Left ventricle myocardium inferior (tissue), 1 donor: Measurements from ENCODE around the gene CCNA2. TPM values are rescaled to one million over a fixed set of nuclear protein-coding genes. Genes with fewer than 3 reads are reported as not detected.

Experiments
- DNase-seq: peaks from one replicate; pipeline ENCODE4 v3.0.0-alpha.2; 2020
- H3K27ac ChIP-seq: fragments of 200-600 bp; replicated peaks from 2 replicates; pipeline ENCODE4 v1.8.0; 2021
- H3K27me3 ChIP-seq: fragments of 200-600 bp; 2 replicates; pipeline ENCODE4 v1.8.0; 2021; ENCODE audit warnings: low read depth
- H3K36me3 ChIP-seq: fragments of 200-600 bp; 2 replicates; pipeline ENCODE4 v1.8.0; 2021
- H3K4me1 ChIP-seq: fragments of 200-600 bp; 2 replicates; pipeline ENCODE4 v1.8.0; 2021
- H3K4me3 ChIP-seq: fragments of 200-600 bp; 2 replicates; pipeline ENCODE4 v1.8.0; 2021; ENCODE audit warnings: mild to moderate bottlenecking, moderate library complexity
- H3K9me3 ChIP-seq: fragments of 200-600 bp; replicated peaks from 2 replicates; pipeline ENCODE4 v1.8.0; 2021
- intact Hi-C: fragments of 100-400 bp; cut with micrococcal nuclease; formaldehyde crosslinking; loops from one replicate; pipeline ENCODE4 v1.11.0; 2022
- total RNA-seq: library from RNA; stranded (reverse); fragmentation: NEBNext Ultra II Directional; extraction: Animal tissue kit (Norgen Biotek cat#: 25700); gene quantifications from one replicate; pipeline ENCODE4 v1.2.1, GENCODE V29; 2021
- TF ChIP-seq, protein P1 (sequence below): fragments of 200-600 bp; IDR thresholded peaks from 2 replicates; pipeline ENCODE4 v1.8.0; 2021; ENCODE audit warnings: antibody characterized with exemption, mild to moderate bottlenecking, borderline replicate concordance
- donor health status: DM: no; HTN: yes; CAD: no; lungs with severe emphysema.

Gene CCNA2
- total RNA-seq, 1 donor from 2014 or later: 0.52 TPM

DNA sequence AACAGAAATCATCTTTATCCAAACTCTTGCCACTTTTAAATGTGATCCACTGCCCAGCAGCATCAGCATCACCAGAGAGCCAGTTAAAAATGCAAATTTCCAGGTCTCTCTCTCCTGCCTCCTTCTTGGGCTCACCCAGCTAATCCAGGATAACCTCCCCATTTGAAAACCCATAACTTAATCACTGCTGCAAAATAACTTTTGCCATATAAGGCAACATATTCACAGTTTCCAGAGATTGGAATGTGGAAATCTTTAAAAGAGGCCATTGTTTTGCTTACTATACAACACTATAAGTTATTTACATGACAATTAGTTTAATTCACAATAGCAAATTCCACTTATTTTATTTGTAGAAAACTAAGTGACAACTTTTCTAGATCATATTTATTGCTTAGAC lies 27.4 kb downstream of the CCNA2 start:
- no peak for DNase-seq
- Histone ChIP-seq H3K27me3 (peaks cover 19% of the 10 kb centered on the region), H3K36me3 (no peaks in the 10 kb centered on the region), H3K27ac (no peak overlapping the region), H3K9me3 (no peaks in the 10 kb centered on the region), H3K4me3 (no peak overlapping the region), H3K4me1 (peaks cover 10% of the 10 kb centered on the region)
- TF ChIP-seq, protein P1, sequence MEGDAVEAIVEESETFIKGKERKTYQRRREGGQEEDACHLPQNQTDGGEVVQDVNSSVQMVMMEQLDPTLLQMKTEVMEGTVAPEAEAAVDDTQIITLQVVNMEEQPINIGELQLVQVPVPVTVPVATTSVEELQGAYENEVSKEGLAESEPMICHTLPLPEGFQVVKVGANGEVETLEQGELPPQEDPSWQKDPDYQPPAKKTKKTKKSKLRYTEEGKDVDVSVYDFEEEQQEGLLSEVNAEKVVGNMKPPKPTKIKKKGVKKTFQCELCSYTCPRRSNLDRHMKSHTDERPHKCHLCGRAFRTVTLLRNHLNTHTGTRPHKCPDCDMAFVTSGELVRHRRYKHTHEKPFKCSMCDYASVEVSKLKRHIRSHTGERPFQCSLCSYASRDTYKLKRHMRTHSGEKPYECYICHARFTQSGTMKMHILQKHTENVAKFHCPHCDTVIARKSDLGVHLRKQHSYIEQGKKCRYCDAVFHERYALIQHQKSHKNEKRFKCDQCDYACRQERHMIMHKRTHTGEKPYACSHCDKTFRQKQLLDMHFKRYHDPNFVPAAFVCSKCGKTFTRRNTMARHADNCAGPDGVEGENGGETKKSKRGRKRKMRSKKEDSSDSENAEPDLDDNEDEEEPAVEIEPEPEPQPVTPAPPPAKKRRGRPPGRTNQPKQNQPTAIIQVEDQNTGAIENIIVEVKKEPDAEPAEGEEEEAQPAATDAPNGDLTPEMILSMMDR: no peak
- intact Hi-C loops: no loop called here

DNA sequence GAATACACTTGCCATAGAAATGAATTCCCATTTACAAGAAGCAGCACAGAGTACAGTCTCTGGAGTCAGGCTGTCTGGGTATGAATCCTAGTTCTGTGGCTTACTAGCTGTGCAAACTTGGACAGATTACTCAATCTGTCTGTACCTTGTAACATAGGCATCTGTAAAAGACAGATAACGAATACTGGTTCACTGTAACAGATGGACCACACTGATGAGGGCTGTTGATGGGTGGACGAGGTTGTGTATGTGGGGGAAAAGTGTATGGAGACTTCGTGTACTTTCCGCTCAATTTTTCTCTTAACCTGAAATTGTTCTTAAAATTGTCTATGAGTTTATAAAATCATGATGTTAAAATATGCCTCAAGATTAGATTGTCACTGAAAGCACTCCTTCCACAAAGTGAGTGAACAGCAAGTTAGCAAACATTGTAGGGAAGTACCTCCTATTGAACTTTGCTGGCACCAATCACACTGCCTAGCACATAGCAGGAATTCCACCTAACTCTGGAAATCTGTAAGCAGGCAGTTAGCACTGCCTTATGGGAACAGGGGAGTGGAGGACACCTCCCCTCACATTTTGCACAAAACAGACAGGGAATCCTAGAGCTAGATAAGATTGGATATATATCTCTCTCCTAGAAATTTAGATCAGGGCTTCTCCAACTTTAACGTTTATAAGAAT lies 29.0 kb downstream of the CCNA2 start:
- Histone ChIP-seq H3K27me3 (peaks cover 19% of the 10 kb centered on the region), H3K36me3 (no peaks in the 10 kb centered on the region), H3K4me1 (no peaks in the 10 kb centered on the region), H3K9me3 (no peaks in the 10 kb centered on the region), H3K27ac (no peak overlapping the region), H3K4me3 (no peak overlapping the region)
- TF ChIP-seq, protein P1: no peak
- intact Hi-C loops: loop anchor here (2.0 kb wide), 1 partner anchor 32 kb away; no protein-coding TSS in a partner anchor
- no peak for DNase-seq

DNA sequence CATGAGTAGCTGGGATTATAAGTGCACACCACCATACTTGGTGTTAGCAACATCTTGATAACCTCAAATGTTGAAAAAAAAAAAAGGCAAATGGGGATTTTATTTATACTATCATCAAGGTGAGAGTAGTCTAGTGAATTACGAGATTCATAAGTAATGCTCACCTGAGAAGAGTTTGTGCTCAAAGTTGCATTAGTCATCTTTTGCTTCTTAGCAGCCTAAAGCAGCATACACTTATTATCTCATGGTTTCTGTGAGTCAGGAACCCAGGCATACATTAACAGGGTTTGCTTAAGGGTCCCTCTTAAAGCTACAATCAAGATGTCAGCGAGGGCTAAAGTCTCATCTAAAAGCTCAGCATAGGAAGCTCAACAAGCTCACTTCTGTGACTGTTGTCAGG lies 30.7 kb downstream of the CCNA2 start:
- no peaks in the 10 kb centered on the region for H3K36me3 ChIP-seq
- no peaks in the 10 kb centered on the region for H3K4me1 ChIP-seq
- no peak for DNase-seq
- peaks cover 22% of the 10 kb centered on the region for H3K27me3 ChIP-seq
- intact Hi-C loops: no loop called here
- no peak overlapping the region for H3K27ac ChIP-seq
- no peaks in the 10 kb centered on the region for H3K9me3 ChIP-seq
- H3K4me3 ChIP-seq: no peak overlapping the region
- TF ChIP-seq, protein P1: no peak

DNA sequence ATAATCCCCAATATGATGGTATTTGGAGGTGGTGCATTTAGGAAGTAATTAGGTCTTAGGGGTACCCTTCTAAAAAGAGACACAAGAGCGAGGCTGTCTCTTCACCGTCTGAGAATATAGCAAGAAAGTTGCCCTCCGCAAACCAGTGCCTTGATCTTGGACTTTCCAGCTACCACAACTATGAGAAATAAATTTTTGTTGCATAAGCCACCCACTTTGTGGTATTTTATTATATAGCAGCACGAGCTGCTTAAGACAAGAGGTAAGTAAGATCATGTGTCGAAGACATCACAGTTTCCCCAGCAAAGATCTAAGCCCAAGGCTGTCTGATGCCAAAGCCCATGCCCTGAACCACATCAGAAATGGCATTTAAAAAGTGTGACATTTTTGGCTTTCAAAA lies 32.2 kb downstream of the CCNA2 start:
- no peak for DNase-seq
- Histone ChIP-seq H3K27ac (no peak overlapping the region), H3K36me3 (no peaks in the 10 kb centered on the region), H3K4me1 (no peaks in the 10 kb centered on the region), H3K9me3 (no peaks in the 10 kb centered on the region), H3K4me3 (no peak overlapping the region), H3K27me3 (peaks cover 34% of the 10 kb centered on the region)
- intact Hi-C loops: no loop called here
- TF ChIP-seq, protein P1: no peak

DNA sequence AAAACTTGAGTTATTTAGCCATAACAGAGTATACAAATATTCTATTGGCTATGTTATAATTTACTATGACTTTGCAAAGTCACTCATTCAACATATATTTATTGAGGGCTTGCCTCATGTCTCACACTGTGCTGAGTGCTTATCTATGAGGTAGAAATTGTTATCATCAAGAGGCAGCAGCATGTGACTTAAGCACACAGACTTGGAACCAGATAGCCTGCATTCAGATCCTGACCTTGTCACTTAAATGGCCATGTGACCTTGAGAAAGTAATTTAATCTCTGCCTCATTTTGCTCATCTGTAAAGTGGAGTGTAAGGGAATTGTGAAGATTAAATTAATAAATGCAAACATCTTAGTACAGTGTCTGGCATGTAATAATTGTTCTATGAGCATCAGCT lies 32.7 kb downstream of the CCNA2 start:
- intact Hi-C loops: no loop called here
- Histone ChIP-seq H3K4me3 (no peak overlapping the region), H3K27me3 (peaks cover 34% of the 10 kb centered on the region), H3K4me1 (peaks cover under 1% of the 10 kb centered on the region), H3K27ac (no peak overlapping the region), H3K9me3 (no peaks in the 10 kb centered on the region), H3K36me3 (no peaks in the 10 kb centered on the region)
- TF ChIP-seq, protein P1: no peak
- DNase-seq: no peak
